ENCODE data around the gene GJD3.

The GJD3 gene

GRCh38 chr17:40351359-40352236, 12.9 kb downstream of the GJD3 start:
- no peak for DNase-seq

DNA sequence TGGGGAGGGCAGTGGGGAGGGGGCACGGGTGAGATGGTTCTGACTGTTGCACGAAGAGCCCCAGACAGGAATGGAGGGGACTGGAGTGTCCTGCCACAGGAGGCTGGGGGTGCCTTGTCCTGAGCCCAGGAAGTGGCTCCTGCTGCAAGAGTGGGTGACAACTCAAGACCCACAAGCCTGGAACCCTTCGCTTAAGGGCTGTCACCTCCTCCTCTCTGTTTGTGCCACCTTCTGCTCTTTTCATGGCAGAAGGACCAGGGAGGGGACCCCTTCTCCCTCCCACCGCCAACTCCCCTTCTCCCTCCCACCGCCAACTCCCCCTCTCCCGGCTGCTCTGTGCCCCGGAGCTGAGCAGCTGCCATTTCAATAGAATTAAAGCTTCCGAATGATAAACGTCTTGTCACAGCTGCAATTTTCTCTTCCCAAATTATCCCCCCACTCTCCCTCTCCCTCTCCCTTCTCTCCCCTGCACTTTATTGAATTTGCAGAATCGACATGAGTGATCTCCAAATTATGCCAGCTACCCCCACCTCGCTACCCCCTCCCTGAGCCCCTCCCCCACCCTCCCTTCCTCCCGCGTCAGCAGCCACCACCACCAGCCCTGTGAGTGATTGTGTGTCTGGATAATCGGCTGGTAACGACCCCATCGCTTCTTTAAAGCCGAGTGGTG, 13.7 kb downstream of the GJD3 start:
- no peak for DNase-seq

DNA sequence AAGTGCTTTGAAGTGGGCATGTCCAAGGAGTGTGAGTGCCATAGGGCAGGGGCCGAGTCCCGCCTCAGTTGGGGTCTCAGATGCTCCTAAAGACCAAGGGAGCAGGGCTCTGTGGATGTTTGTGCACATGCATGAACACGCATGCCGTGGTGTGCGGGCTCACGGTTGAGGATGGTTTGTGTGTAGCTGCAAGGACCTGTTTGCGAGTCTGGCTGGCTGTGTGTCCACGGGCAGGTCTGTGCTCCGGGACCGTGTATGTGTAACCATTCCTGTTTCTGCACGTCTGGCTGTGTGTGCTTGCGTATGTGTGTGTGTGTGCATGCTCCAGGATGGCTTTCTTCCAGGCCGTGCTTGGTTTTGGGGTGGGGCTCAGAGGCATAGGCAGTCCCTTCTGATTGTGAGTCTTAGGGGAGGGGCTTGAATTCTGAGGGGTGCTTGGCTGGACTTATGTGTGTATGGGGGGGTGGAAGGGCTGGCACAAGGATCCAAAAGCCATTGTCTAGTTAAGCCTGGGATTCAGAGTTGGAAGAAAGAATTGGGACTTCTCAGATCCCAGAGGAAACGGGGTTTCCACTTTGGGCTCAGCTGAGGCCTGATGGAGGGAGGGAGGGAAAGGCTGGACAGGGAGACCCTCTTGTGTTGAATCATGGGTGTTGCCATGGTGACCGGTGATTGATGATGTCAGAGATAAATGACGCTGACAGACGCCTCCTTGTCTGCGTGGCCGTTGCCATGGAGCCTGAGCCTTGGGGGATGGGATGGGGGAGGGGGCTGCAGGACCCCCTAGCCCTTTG, 14.4 kb downstream of the GJD3 start:
- no peak for DNase-seq

GRCh38 chr17:40349477-40349894, 15.1 kb downstream of the GJD3 start:
- no peak for DNase-seq

DNA sequence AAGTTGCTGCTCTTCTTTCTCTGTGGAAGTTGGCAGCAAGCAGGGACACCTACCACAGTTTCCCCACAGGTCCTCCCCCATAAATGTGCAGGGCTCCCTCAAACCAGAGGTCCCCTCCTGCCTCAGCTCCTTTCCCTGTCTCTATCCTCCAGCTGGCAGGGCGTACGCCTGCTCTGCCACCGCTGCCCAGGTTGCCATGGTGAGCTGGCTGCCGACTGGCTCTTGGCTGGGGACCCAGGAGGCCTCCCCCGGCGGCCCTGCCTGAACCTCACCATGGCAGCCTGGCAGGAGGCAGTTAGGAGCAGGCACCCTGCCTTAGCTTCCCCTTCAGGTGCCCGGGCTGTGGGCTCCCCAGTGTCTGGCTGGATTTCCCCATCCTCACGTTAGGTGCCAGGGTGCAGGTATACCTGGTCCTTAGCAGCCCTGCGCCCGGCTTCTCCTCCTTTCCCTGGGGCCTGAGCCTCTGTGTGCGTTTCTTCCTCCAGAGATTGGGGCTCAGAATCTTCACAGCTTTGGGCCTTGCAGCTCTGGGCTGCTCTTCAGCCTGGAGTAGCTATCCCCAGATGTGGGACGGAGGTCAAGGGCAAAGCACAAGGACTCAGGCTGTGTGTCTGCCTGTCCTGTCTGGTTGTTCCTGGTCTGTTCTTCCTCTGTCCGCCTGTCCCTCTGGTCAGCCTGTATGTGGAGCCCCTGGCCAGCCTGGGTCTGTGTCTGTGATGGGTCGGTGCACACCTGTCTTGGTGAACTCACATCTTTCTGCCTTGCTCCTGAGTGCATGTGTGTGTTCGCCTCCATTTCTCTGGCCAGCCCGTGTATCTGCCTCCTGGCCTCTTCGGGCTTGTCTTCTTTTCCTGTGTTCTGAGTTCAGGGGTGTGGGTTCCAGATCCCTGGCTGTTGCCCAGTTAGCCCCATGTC, 15.7 kb downstream of the GJD3 start:
- no peak for DNase-seq

- no peak for DNase-seq
Measured at GRCh38 chr17:40348136-40348504, 16.4 kb downstream of the GJD3 start.

DNA sequence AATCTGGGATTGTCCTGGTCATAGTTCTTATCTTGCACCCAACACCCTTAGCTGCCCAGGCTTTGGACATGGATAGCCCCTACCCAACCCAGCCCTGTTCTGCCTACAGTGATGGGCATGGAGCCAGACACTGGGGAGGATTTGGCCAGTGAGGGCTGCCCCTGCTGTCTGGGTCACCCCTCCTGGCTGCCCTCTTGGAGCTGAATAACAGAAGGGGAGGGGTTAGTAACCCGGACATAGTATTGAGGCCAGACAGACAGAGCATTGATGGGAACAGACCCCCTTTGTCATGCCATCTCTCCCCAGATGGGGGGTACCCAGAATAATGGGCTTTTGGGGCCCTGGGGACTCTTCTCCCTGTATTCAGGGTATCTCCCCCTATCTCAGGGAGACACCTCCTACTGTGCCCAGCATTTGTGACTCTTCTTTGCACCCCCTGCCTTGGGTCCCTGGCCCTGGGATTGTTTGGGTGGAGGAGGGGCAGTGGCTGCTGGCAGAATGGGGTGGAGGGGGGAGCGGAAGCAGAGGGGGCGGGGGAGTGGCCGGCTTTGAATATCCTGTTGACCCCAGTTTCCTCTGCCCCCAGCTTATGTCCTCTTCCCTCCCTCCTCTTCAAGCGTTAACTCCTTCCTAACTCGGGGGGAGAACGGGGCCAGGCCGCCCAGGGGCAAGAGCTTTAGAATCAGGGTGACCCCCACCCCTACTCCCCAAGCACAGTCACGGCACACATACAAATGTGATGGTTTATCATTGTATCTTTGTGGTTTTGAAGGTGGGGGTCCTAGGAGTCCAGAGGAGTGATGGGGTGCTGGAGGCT, 17.0 kb downstream of the GJD3 start:
- DNase-seq, result no peak

- no peak for DNase-seq
Measured at GRCh38 chr17:40346765-40347158, 17.8 kb downstream of the GJD3 start.

- no peak for DNase-seq
Measured at GRCh38 chr17:40345994-40346764, 18.4 kb downstream of the GJD3 start.

DNA sequence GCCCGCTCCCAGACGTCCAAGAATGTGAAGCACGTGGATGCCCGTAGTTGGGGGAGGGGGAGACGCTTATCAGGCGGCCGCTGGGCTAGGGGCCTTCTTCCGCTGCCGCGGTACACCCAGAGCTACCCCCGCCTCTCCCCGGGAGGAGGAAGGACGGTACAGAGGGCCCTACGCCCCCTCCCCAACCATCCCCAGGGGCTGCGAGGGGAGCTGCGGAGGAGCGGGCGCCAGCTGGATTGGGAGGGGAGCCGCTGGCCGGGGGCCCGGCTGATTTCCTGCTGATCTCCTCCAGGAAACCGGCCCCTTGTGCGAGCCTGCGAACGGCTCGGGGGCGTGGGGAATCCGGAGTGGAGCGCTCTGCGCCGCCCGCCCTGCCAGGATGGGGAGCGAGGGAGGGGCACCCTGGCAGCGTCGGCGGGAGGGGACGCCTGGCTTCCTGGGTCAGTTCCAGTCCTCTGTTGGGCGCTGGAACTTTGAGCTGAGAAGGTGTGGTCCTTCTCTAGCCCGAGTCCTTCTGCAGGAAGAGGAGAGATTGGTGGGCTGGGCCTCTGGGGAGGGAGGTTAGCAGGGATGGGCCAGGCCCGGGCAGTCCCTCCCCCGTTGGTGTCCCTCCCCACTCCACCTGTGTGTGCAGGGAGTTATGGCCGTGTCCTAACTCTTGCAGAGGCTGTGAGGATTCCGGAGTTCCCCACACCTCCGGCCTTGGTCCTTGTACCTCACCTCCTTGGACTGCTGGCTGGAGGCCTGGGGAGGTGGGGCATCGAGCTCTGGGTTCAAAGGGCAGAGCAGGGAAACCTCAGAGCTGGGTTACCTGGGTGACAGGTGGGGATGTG, 19.2 kb downstream of the GJD3 start:
- no peak for DNase-seq

DNA sequence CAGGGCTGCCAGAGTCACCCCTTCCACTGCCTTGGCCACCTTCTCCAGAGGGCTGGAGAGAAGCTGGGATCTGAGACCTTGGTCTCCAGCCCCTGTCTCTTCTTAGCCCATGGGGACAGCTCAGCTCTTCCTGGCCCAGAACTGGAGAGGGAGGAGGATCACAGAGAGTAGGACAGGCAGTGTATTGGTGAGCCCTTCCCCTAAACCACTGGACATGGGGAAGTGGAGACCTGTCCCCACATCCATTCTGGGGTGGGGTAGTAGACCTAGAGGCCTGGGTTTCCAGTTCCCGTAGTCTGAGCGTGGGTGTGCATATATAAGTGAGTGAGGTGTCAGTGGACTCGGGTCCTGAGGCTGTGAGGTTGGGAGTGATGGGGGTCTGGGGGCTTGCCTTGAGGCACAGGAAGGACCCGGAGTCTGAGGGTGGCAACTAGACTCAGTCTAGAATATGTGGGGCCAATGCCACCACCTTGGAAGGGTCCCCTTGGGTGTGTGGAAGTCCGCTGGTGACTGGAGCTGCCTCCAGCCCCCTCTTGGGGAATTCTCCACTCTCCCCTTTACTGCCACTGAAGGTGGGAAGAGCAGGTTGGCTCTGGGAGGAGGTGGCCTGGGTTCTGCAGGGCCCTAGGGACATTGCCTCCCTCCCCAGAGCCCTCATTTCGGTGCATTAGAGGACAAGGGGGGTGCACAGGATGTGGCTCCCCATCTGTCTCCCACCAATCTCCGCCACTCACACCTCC, 19.9 kb downstream of the GJD3 start:
- DNase-seq, result no peak

GRCh38 chr17:40343219-40344119, 21.1 kb downstream of the GJD3 start:
- DNase-seq, result no peak

GRCh38 chr17:40342504-40343218, 21.9 kb downstream of the GJD3 start:
- DNase-seq, result no peak

- no peak for DNase-seq
Measured at GRCh38 chr17:40341808-40342503, 22.6 kb downstream of the GJD3 start.

DNA sequence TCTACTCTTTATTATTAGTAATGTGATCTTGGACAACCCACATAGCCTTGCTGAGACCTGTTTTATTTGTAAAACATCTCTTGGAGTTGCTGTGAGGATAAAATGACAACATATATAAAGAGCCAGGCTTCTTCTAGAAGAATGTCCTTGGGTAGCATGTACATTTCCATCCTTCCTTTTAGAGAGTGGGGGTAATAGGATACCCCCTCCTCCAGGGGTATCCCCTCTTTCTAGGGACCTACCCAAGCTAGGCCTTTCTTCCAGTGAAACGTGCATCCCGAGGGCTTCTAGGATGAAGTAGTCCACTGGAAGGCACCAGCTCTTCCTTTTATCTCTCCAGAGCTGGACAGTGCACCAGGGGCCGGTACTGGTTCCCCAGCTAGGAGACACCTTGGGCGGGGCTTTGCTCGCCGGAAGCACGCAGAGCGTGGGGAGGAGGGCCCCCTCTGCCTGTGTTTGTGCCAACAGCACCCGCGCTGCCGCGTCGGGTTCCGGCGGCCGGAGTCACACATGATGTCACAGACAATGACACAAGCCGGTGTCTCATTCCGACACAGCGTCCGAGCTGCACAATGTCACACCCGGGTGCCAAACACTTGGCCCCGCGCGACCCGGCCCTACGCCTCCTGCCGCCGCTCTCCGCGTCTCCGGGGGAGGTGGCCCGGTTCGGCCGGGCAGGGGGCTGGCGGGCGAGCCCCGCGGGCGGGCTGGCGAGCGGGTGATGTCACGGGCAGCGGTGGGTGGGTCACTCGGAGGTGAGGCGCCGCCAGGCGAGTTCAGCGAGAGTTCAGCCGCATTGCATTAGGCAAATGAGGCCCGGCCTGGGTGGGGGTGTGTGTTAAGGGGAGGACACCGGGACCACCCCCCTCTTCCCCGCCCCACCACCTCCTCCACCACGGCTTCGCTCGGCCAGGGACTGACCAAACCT, 23.4 kb downstream of the GJD3 start:
- DNase-seq, result peak; percentile 46

Data from cortex of kidney (tissue), 1 donor.